ENCODE measurements around the gene PRR19.

PRR19 gene

DNA sequence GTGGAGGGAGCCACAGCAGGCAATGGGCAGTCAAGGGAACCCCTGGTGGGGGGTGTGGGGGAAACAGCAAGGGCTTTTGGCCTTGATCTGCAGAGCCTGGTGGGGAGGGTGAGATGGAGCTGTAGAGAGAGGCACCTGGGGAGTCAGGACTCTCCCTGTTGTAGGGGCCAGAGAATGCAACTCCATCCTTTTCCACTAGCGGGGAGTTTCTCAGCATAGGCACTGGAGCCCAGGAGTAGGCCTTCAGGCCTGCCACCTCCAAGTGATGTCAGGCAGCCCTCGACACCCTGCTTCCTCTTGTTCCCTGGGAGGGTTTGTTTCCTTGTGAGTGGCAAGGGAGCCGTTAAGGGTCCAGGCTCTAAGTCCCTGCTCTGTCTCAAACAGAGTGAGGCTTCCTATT lies 48.5 kb downstream of the PRR19 start:
- no peak for DNase-seq (ENCODE audit: low read depth)

- DNase-seq (ENCODE audit: low read depth) = no peak
Measured at GRCh38 chr19:42351079-42351735, 49.3 kb downstream of the PRR19 start.

DNA sequence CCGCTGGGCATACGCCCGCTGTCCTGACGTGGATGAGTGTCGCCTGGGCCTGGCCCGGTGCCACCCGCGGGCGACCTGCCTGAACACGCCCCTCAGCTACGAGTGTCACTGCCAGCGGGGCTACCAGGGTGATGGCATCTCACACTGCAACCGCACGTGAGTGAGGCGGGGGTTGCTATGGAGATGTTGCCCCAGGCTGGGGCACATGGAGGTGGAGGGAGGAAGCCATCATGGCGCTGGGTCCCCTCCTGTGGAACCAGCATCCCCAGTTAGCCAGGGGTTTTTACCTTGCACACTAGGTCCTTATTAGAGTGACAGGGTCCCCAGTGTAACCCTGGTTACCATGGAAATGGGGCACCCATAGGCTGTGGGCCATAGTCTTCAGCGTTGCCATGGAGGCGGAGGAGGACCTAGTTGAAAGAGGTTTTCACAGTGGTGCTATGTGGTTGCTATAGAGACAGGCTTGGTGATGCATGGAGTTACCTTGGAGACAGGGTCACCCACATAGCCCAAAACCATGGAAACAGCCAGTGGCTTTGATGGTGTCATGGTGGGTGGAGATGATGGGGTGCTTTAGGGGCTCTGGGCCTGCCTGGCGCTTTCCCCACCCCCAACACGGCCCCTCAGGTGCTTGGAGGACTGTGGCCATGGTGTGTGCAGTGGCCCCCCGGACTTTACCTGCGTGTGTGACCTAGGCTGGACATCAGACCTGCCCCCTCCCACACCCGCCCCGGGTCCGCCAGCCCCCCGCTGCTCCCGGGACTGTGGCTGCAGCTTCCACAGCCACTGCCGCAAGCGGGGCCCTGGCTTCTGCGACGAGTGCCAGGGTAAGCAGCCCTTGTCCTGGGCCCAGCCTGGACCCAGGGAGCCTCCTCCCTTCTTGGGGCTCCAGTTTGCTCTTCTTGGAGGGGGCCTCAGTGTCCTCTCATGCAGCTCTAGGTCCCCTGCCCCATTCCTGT lies 50.6 kb downstream of the PRR19 start:
- DNase-seq (ENCODE audit: low read depth) = no peak

DNA sequence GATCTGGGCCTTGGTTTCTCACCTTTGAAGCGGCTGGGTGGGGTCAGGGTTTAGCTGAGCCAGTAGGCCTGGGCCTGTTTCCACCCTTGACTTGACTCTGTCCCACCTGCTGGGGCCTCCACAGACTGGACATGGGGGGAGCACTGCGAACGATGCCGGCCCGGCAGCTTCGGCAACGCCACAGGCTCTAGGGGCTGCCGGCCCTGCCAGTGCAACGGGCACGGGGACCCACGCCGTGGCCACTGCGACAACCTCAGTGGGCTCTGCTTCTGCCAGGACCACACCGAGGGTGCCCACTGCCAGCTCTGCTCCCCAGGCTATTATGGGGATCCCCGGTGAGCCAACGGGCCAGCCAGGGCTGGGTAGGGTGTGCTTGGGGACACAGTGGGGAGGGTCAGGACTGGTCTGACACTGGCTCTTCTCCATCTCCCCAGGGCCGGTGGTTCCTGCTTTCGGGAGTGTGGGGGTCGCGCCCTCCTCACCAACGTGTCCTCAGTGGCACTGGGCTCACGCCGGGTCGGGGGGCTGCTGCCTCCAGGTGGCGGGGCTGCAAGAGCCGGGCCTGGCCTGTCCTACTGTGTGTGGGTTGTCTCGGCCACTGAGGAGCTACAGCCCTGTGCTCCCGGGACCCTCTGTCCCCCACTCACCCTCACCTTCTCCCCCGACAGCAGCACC lies 51.5 kb downstream of the PRR19 start:
- DNase-seq (ENCODE audit: low read depth) = no peak

- DNase-seq (ENCODE audit: low read depth) = no peak
Measured at GRCh38 chr19:42355896-42356295, 54.0 kb downstream of the PRR19 start.

- no peak for DNase-seq (ENCODE audit: low read depth)
Measured at GRCh38 chr19:42356686-42357085, 54.8 kb downstream of the PRR19 start.

- no peak for DNase-seq (ENCODE audit: low read depth)
Measured at GRCh38 chr19:42357290-42357689, 55.4 kb downstream of the PRR19 start.

Data from stimulated activated CD8-positive, alpha-beta memory T cell treated with anti-CD3 and anti-CD28 coated beads, Interleukin-15, amount 100 ng/mL, for 1 hour (primary cell).